Measurements from ENCODE around the gene C9orf85.
"Not testable (repeated sequence)": the region's sequence is repeated elsewhere in the genome, so short reads cannot be mapped to it uniquely, and the experiment has no call there.

The C9orf85 gene

DNA sequence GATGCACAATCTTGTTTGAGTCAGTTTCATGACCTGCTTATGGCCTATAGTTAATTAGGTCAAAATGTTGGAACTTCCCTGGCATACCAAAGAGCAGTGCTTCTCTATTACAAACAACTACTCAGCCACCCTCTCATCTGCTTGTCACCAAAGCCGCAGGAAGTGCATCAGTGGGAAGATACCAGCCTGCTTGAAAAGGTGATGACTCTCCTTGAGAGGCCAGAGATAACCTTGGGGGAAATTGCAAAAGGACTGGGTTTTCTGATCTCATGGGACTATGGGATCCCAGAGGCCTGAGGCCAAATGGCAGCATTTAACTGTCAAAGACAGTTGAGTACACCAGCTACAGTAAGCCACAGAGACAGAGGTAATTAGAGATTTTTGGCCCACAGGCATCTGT lies 79.0 kb downstream of the C9orf85 start:
- H3K27ac ChIP-seq: no peak overlapping the region
- no peaks in the 10 kb centered on the region for H3K27me3 ChIP-seq (replicated peaks)
- no peak overlapping the region for H3K4me3 ChIP-seq (ENCODE audit: low read depth, low read length)
- TF ChIP-seq, protein P1, sequence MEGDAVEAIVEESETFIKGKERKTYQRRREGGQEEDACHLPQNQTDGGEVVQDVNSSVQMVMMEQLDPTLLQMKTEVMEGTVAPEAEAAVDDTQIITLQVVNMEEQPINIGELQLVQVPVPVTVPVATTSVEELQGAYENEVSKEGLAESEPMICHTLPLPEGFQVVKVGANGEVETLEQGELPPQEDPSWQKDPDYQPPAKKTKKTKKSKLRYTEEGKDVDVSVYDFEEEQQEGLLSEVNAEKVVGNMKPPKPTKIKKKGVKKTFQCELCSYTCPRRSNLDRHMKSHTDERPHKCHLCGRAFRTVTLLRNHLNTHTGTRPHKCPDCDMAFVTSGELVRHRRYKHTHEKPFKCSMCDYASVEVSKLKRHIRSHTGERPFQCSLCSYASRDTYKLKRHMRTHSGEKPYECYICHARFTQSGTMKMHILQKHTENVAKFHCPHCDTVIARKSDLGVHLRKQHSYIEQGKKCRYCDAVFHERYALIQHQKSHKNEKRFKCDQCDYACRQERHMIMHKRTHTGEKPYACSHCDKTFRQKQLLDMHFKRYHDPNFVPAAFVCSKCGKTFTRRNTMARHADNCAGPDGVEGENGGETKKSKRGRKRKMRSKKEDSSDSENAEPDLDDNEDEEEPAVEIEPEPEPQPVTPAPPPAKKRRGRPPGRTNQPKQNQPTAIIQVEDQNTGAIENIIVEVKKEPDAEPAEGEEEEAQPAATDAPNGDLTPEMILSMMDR (IDR thresholded peaks at IDR 0.05; ENCODE audit: low read depth, low read length, missing control alignments): no peak
- in situ Hi-C loops (cut with HindIII; ENCODE audit: low pct_ligation_motif_present, low sequenced_read_pairs): no loop called here
- no peak for DNase-seq
- no peaks in the 10 kb centered on the region for H3K36me3 ChIP-seq (replicated peaks)

DNA sequence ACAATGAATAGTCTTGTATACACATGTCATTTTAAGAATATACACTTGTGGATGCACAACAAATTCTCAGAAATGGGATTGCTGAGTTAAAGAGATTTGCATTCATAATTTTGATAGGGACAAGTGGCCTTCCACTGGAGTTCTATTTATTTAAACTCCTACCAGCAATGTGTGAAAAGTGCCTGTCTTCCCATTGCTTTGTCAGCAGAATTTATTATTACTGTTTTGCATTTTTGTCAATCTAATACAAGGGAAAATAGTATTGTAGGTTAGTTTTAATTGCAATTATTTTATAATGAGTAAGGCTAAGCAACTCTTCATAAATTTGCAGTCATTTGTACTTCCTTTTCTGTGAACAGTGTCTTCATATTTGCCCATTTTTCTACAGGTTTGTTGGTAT lies 94.0 kb downstream of the C9orf85 start:
- no peaks in the 10 kb centered on the region for H3K36me3 ChIP-seq (replicated peaks)
- TF ChIP-seq, protein P1 (IDR thresholded peaks at IDR 0.05; ENCODE audit: low read depth, low read length, missing control alignments): no peak
- no peak for DNase-seq
- no peaks in the 10 kb centered on the region for H3K27me3 ChIP-seq (replicated peaks)
- no peak overlapping the region for H3K27ac ChIP-seq
- H3K4me3 ChIP-seq (ENCODE audit: low read depth, low read length): no peak overlapping the region
- in situ Hi-C loops (cut with HindIII; ENCODE audit: low pct_ligation_motif_present, low sequenced_read_pairs): no loop called here

DNA sequence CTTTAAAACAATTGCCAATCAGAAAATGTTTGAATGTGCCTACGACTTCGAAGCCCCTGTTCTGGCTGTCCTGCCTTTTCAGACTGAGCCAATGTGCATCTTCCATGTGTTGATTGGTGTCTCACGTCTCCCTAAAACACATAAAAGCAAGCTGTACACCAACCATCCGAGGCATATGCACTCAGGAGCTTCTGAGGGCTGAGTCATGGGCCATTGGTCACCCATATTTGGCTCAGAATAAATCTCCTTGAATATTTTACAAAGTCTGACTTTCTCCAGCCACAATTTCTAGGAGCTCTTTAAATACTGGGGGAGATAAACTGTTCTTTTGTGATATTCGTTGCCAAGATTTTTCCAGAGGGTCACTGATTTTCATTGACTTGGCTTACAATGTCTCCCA lies 95.1 kb downstream of the C9orf85 start:
- in situ Hi-C loops (cut with HindIII; ENCODE audit: low pct_ligation_motif_present, low sequenced_read_pairs): no loop called here
- Histone ChIP-seq H3K27me3 (replicated peaks) (no peaks in the 10 kb centered on the region), H3K27ac (no peak overlapping the region), H3K4me3 (ENCODE audit: low read depth, low read length) (no peak overlapping the region), H3K36me3 (replicated peaks) (no peaks in the 10 kb centered on the region)
- no peak for DNase-seq
- TF ChIP-seq, protein P1 (IDR thresholded peaks at IDR 0.05; ENCODE audit: low read depth, low read length, missing control alignments): no peak

DNA sequence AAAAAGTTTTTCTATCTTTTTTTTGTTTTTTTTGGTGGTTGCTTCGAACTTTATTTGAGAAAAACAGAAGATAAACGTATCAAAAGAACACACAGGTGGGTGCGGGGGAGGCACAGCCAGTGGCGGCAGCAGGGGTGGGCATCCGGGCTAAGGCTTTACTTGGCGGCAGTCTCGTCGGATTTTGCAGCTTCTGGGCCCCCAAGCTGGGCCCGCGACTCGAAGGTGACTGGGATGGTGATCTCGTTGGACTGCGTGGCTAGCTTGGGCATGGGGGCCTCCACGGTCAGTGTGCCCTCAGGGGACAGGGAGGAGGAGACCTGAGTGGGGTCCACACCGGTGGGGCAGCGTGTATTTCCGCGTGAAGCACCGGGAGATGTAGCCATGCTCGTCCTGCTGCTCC lies 96.3 kb downstream of the C9orf85 start:
- DNase-seq; H3K27ac ChIP-seq; H3K27me3 ChIP-seq (replicated peaks); in situ Hi-C loops (cut with HindIII; ENCODE audit: low pct_ligation_motif_present, low sequenced_read_pairs); H3K4me3 ChIP-seq (ENCODE audit: low read depth, low read length); H3K36me3 ChIP-seq (replicated peaks): not testable (repeated sequence)

DNA sequence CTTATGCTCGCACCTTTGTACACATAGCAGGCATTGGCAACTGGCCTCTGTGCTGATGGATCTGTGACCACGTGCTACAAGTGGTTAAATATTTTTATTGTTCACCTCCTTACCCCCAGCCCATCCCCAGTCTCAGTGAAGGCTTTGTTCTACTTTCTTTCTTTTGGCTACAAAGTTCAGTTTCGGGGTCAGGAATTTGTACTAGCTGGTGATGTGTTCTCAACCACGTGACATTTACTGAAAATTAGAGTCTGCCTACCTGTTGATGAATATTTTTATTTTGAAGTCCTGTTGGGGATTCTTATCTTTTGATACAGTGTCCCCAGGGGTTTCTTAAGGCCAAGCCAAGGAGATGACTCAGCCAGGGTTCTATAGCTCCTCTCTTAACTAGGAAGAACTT lies 101.2 kb downstream of the C9orf85 start:
- in situ Hi-C loops (cut with HindIII; ENCODE audit: low pct_ligation_motif_present, low sequenced_read_pairs): no loop called here
- DNase-seq: no peak
- H3K27me3 ChIP-seq (replicated peaks): no peaks in the 10 kb centered on the region
- H3K4me3 ChIP-seq (ENCODE audit: low read depth, low read length): no peak overlapping the region
- TF ChIP-seq, protein P1 (IDR thresholded peaks at IDR 0.05; ENCODE audit: low read depth, low read length, missing control alignments): no peak
- H3K27ac ChIP-seq: no peak overlapping the region
- H3K36me3 ChIP-seq (replicated peaks): no peaks in the 10 kb centered on the region

DNA sequence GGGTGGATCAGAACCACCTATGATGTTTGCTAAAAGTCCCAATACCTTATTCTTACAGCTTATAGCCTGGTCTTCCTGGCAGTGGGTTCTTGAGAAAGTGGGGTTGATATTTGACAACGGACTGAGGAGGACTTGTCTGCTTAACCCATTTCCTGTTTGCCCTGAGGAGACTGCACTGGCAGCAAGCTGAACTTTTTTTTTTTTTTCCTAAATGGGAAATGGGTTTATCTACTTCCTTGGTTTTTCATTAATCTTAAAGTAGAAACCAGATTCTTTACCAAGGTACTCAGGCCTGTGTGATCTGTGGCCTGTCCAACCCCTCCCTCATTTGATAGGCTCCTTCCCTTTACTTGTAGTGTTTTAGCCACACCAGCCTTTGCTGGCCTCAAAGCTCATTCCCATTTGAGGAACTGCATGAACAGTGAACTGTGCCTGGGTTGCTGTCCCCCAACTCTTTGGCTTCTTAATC lies 101.9 kb downstream of the C9orf85 start:
- TF ChIP-seq, protein P1 (IDR thresholded peaks at IDR 0.05; ENCODE audit: low read depth, low read length, missing control alignments): no peak
- in situ Hi-C loops (cut with HindIII; ENCODE audit: low pct_ligation_motif_present, low sequenced_read_pairs): no loop called here
- no peaks in the 10 kb centered on the region for H3K27me3 ChIP-seq (replicated peaks)
- H3K36me3 ChIP-seq (replicated peaks): no peaks in the 10 kb centered on the region
- H3K4me3 ChIP-seq (ENCODE audit: low read depth, low read length): no peak overlapping the region
- no peak overlapping the region for H3K27ac ChIP-seq
- no peak for DNase-seq

Measured in brain microvascular endothelial cell (primary cell).